ENCODE measurements around the gene PLXNA4. TPM values are rescaled to one million over a fixed set of nuclear protein-coding genes. Genes with fewer than 3 reads are reported as not detected.

PLXNA4 gene
- total and polyA plus RNA-seq, 2 donors from 2014 or later: 0.17 to 3.5 TPM

GRCh38 chr7:132518102-132518838, 58.0 kb downstream of the PLXNA4 start:
- DNase-seq: no peak
- TF ChIP-seq CTCF (IDR thresholded peaks at IDR 0.05; ENCODE audit: borderline replicate concordance, extremely low read depth, insufficient read depth): peak; percentile 22
- Histone ChIP-seq H3K36me3 (ENCODE audit: control insufficient read depth in 2 of 3, insufficient read depth in 3 of 3, low read length in 3 of 3) (no peaks in the 10 kb centered on the region), H3K9ac (ENCODE audit: low read length in 3 of 3) (no peak overlapping the region), H3K4me3 (ENCODE audit: low read length in 3 of 3) (no peak overlapping the region), H3K27me3 (ENCODE audit: control insufficient read depth, insufficient read depth, low read length) (no peaks in the 10 kb centered on the region), H3K27ac (ENCODE audit: low read depth in 2 of 2, low read length in 2 of 2) (no peak overlapping the region), H3K9me3 (ENCODE audit: control insufficient read depth in 2 of 3, insufficient read depth in 1 of 3, low read length in 3 of 3) (no peaks in the 10 kb centered on the region), H3K4me1 (ENCODE audit: control insufficient read depth in 2 of 3, insufficient read depth in 2 of 3, low read depth in 1 of 3, low read length in 3 of 3) (no peaks in the 10 kb centered on the region)
- no peak for FAIRE-seq
- intact Hi-C loops (cut with DNase I): no loop called here

DNA sequence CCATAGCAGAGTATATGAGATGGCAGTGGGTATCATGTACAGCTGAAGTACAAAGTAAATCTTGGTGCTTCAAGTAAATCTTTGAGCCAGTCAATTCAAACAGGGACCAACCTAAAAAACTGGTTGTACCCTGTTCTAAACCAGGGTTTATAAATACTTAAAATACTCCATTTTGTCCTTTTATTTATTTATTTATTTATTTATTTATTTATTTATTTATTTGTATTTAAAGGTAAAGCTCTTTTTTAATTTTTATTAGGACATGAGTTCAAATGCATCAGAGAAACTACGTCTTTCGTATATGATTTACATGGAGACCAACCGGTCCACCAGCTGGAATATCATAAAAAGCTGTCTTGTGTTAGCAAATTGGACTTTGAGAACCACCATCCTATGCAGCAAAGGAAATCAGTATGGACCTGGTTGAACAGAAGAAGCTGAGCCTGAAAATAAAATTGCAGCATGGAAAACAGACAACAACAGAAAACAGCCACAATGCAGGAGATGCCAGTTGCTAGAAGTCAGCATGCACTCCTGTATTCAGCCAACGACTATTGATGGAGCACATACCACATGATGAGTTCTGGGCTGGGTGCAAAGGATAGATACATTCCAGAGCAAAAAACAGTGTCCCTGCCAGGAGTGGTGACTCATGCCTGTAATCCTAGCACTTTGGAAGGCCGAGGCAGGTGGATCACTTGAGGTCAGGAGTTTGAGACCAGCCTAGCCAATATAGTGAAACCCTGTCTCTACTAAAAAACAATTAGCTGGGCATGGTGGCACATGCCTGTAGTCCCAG, 60.0 kb downstream of the PLXNA4 start:
- Histone ChIP-seq H3K36me3 (ENCODE audit: control insufficient read depth in 2 of 3, insufficient read depth in 3 of 3, low read length in 3 of 3) (no peaks in the 10 kb centered on the region), H3K4me1 (ENCODE audit: control insufficient read depth in 2 of 3, insufficient read depth in 2 of 3, low read depth in 1 of 3, low read length in 3 of 3) (no peaks in the 10 kb centered on the region), H3K27me3 (ENCODE audit: control insufficient read depth, insufficient read depth, low read length) (no peaks in the 10 kb centered on the region), H3K9ac (ENCODE audit: low read length in 3 of 3) (no peak overlapping the region), H3K9me3 (ENCODE audit: control insufficient read depth in 2 of 3, insufficient read depth in 1 of 3, low read length in 3 of 3) (no peaks in the 10 kb centered on the region), H3K27ac (ENCODE audit: low read depth in 2 of 2, low read length in 2 of 2) (no peak overlapping the region), H3K4me3 (ENCODE audit: low read length in 3 of 3) (no peak overlapping the region)
- no peak for DNase-seq
- FAIRE-seq: no peak
- intact Hi-C loops (cut with DNase I): no loop called here
- no peak for TF ChIP-seq CTCF (IDR thresholded peaks at IDR 0.05; ENCODE audit: borderline replicate concordance, extremely low read depth, insufficient read depth)

GRCh38 chr7:132515181-132515580, 61.1 kb downstream of the PLXNA4 start:
- no peak overlapping the region for H3K27ac ChIP-seq (ENCODE audit: low read depth in 2 of 2, low read length in 2 of 2)
- no peaks in the 10 kb centered on the region for H3K4me1 ChIP-seq (ENCODE audit: control insufficient read depth in 2 of 3, insufficient read depth in 2 of 3, low read depth in 1 of 3, low read length in 3 of 3)
- DNase-seq (no peak), FAIRE-seq (no peak)
- no peak for TF ChIP-seq CTCF (IDR thresholded peaks at IDR 0.05; ENCODE audit: borderline replicate concordance, extremely low read depth, insufficient read depth)
- no peaks in the 10 kb centered on the region for H3K9me3 ChIP-seq (ENCODE audit: control insufficient read depth in 2 of 3, insufficient read depth in 1 of 3, low read length in 3 of 3)
- H3K27me3 ChIP-seq (ENCODE audit: control insufficient read depth, insufficient read depth, low read length): no peaks in the 10 kb centered on the region
- H3K4me3 ChIP-seq (ENCODE audit: low read length in 3 of 3): no peak overlapping the region
- H3K9ac ChIP-seq (ENCODE audit: low read length in 3 of 3): no peak overlapping the region
- intact Hi-C loops (cut with DNase I): no loop called here
- no peaks in the 10 kb centered on the region for H3K36me3 ChIP-seq (ENCODE audit: control insufficient read depth in 2 of 3, insufficient read depth in 3 of 3, low read length in 3 of 3)
